AG04450 (cell line): ENCODE data around the gene GUCY1A2. TPM values are rescaled to one million over a fixed set of nuclear protein-coding genes. Genes with fewer than 3 reads are reported as not detected.

ENCODE experiments used
- CTCF ChIA-PET: fragments of 300-600, 350-600 bp; formaldehyde crosslinking; extraction: SDS; loops from one replicate; lab custom pipeline; 2022; ENCODE audit warnings: antibody characterized with exemption, inconsistent platforms; lab: Charles Lee
- POLR2A ChIA-PET: fragments of 350-600 bp; formaldehyde crosslinking; extraction: SDS; loops from one replicate; lab custom pipeline; 2021; ENCODE audit warnings: antibody characterized with exemption, inconsistent platforms; lab: Yijun Ruan, JAX
- DNase-seq: peaks from one replicate; pipeline ENCODE4 v3.0.0-alpha.2; 2011; ENCODE audit warnings: low read depth, low spot score
- H3K27ac ChIP-seq: one replicate; pipeline ENCODE4 v1.5.1; 2012; ENCODE audit warnings: low read depth, low read length, control low read depth
- H3K27me3 ChIP-seq: one replicate; pipeline ENCODE4 v1.6.0; 2012; ENCODE audit warnings: low read length; ENCODE audit not compliant: control insufficient read depth, insufficient read depth
- H3K4me3 ChIP-seq: 2 replicates; pipeline ENCODE4 v1.5.1; 2011; ENCODE audit warnings: mild to moderate bottlenecking, low read depth, low read length, control low read depth
- H3K9me3 ChIP-seq: 2 replicates; pipeline ENCODE4 v1.5.1; 2012; ENCODE audit warnings: low read length; ENCODE audit not compliant: control insufficient read depth, insufficient read depth
- polyA plus RNA-seq: library from polyadenylated mRNA; depleted of rRNA; stranded (reverse); fragments of >200 nt; gene quantifications from 2 replicates; pipeline ENCODE4 v1.2.3, GENCODE V29; 2011
- TF ChIP-seq, protein P1 (sequence below): IDR thresholded peaks from 2 replicates; pipeline ENCODE4 v1.5.1; 2011; ENCODE audit warnings: low read depth, low read length, control low read depth, inconsistent platforms

GUCY1A2 gene
- polyA plus RNA-seq, 1 experiment, result 0.04 TPM

DNA sequence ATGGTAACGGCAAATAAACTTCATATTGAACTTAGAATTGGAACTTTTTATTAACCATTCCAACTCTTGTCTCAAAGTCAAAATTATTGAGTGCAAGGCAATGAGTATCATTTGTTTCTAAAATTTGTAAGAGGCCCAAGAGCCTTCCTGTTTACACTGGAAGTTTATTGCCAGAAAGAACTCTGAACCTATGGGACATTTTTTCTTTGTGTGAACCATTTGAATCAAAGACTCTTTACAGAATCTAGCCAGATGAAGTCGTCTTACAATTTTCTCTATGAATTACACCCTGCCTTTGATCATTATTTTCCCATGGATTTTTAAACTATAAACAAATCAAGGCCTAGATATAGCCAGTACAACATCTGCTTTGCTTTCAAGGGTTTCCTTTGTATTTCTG is 2.3 kb upstream of the GUCY1A2 start:
- Histone ChIP-seq H3K27ac (no peak overlapping the region), H3K27me3 (peaks cover 30% of the 10 kb centered on the region), H3K4me3 (no peak overlapping the region), H3K9me3 (no peaks in the 10 kb centered on the region)
- no peak for DNase-seq
- ChIA-PET POLR2A (no interaction called here), CTCF (no interaction called here)
- TF ChIP-seq, protein P1, sequence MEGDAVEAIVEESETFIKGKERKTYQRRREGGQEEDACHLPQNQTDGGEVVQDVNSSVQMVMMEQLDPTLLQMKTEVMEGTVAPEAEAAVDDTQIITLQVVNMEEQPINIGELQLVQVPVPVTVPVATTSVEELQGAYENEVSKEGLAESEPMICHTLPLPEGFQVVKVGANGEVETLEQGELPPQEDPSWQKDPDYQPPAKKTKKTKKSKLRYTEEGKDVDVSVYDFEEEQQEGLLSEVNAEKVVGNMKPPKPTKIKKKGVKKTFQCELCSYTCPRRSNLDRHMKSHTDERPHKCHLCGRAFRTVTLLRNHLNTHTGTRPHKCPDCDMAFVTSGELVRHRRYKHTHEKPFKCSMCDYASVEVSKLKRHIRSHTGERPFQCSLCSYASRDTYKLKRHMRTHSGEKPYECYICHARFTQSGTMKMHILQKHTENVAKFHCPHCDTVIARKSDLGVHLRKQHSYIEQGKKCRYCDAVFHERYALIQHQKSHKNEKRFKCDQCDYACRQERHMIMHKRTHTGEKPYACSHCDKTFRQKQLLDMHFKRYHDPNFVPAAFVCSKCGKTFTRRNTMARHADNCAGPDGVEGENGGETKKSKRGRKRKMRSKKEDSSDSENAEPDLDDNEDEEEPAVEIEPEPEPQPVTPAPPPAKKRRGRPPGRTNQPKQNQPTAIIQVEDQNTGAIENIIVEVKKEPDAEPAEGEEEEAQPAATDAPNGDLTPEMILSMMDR, result no peak

DNA sequence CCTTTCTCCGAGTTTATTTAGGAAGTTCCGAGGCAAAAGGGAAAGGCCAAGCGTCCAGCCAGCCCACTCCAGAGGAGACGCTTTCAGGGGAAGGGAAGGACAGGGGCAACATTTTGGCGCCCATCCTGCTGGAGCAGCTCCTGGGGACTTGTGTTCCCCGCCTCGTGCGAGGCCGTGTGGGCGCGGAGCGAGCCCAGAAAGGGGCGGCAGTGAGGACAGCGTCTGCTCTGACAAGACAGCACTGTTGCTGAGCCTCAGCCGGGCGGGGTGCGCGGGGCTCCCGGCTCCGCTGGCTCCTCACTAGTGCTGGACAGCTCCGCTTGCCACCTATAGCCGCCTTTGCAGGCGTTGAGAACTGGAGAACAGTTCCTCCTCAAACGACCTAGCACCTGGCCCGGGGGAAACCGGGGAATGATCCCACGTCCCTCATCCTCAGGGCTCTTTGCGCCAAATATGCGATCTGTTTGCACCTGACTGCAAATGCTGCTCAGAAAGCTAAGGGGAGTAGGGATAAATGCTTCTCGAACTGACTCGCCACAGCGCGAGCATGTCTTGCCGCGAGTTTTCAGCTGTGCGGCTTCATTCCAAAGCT is 722 bp upstream of the GUCY1A2 start:
- POLR2A ChIA-PET, result no interaction called here

GRCh38 chr11:107017433-107018218 is 650 bp downstream of the GUCY1A2 start:
- no peak for DNase-seq
- Histone ChIP-seq H3K4me3 (peak overlapping the region; percentile 57), H3K9me3 (no peaks in the 10 kb centered on the region), H3K27me3 (peaks cover 30% of the 10 kb centered on the region), H3K27ac (no peak overlapping the region)
- CTCF ChIA-PET, result interaction anchor here (1.1 kb wide), 1 partner anchor 20 kb away, joined by 3 read pairs; no protein-coding TSS in a partner anchor
- TF ChIP-seq, protein P1, result peak; percentile 42
- POLR2A ChIA-PET, result no interaction called here

More for the DNA sequence above, 722 bp upstream of the GUCY1A2 start:
- CTCF ChIA-PET, result interaction anchor here (0.6 to 0.7 kb wide), 2 partner anchors 761 to 870 kb away, joined by 3 to 5 read pairs; no protein-coding TSS in a partner anchor
- Histone ChIP-seq H3K27ac (no peak overlapping the region), H3K9me3 (no peaks in the 10 kb centered on the region), H3K4me3 (peak overlapping the region; percentile 47), H3K27me3 (peaks cover 30% of the 10 kb centered on the region)
- DNase-seq, result peak; percentile 16
- TF ChIP-seq, protein P1, result no peak

DNA sequence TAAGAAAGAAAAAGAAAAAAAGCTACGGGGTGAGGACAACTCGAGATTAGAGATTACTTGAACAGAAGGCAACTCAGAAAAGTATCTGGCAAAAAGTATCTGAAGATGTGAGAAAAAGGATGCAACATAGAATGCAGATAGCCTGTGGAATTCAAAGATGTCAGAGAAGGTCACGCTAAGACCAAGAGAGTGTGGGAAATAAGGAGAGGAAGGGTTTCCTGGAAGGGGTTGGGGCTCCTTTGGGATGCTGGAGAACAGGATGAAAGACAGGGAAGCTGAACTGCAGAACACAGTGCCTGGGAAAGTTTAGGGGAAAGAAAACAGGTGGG is 1.2 kb downstream of the GUCY1A2 start:
- Histone ChIP-seq H3K9me3 (no peaks in the 10 kb centered on the region), H3K27me3 (peaks cover 30% of the 10 kb centered on the region), H3K27ac (no peak overlapping the region), H3K4me3 (peak overlapping the region; percentile 57)
- ChIA-PET POLR2A (no interaction called here), CTCF (interaction anchor here (1.1 kb wide), 1 partner anchor 20 kb away, joined by 3 read pairs; no protein-coding TSS in a partner anchor)
- no peak for DNase-seq
- TF ChIP-seq, protein P1, result no peak

- no peak overlapping the region for H3K4me3 ChIP-seq
- H3K27ac ChIP-seq, result no peak overlapping the region
- TF ChIP-seq, protein P1, result no peak
- POLR2A ChIA-PET, result no interaction called here
- H3K27me3 ChIP-seq, result peaks cover 30% of the 10 kb centered on the region
- no peak for DNase-seq
- H3K9me3 ChIP-seq, result no peaks in the 10 kb centered on the region
- CTCF ChIA-PET, result no interaction called here
Measured at GRCh38 chr11:107014871-107015270, 3.4 kb downstream of the GUCY1A2 start.
